ENCODE data around the gene RTN4RL1. TPM values are rescaled to one million over a fixed set of nuclear protein-coding genes. Genes with fewer than 3 reads are reported as not detected.
A peak's percentile ranks its signal among the peaks of the same experiment; 100 is the strongest.

Gene RTN4RL1
- total and polyA plus RNA-seq, 2 of the 13 experiments (the other 11 are each of a cell fraction or from before 2014, with no cell fraction given), result 0.01 TPM; not detected in 1

- TF ChIP-seq ZNF280D (CRISPR knock-in tag; IDR thresholded peaks at IDR 0.05) (no peak), ZNF704 (CRISPR knock-in tag; IDR thresholded peaks at IDR 0.05; ENCODE audit: borderline replicate concordance) (no peak), NR2F2 (IDR thresholded peaks at IDR 0.05; ENCODE audit: borderline replicate concordance, low read depth) (no peak; the same call in 1 of the 2 replicates), ZSCAN25 (CRISPR knock-in tag; IDR thresholded peaks at IDR 0.05) (no peak), MED1 (CRISPR knock-in tag; IDR thresholded peaks at IDR 0.05) (no peak), HMG20B (CRISPR knock-in tag; conservative IDR thresholded peaks at IDR 0.05) (no peak), ZNF20 (CRISPR knock-in tag; IDR thresholded peaks at IDR 0.05) (no peak), SNRNP70 (IDR thresholded peaks at IDR 0.05; ENCODE audit: low read depth, low read length) (no peak), TOE1 (CRISPR knock-in tag; IDR thresholded peaks at IDR 0.05) (no peak), MBD4 (IDR thresholded peaks at IDR 0.05; ENCODE audit: borderline replicate concordance, low read length) (no peak), ZNF75D (CRISPR knock-in tag; IDR thresholded peaks at IDR 0.05; ENCODE audit: borderline replicate concordance) (no peak), ZNF501 (CRISPR knock-in tag; IDR thresholded peaks at IDR 0.05) (no peak), ZNF468 (CRISPR knock-in tag; IDR thresholded peaks at IDR 0.05) (no peak), NFATC3 (CRISPR knock-in tag; IDR thresholded peaks at IDR 0.05) (no peak)
- TF ChIP-seq, protein P1, sequence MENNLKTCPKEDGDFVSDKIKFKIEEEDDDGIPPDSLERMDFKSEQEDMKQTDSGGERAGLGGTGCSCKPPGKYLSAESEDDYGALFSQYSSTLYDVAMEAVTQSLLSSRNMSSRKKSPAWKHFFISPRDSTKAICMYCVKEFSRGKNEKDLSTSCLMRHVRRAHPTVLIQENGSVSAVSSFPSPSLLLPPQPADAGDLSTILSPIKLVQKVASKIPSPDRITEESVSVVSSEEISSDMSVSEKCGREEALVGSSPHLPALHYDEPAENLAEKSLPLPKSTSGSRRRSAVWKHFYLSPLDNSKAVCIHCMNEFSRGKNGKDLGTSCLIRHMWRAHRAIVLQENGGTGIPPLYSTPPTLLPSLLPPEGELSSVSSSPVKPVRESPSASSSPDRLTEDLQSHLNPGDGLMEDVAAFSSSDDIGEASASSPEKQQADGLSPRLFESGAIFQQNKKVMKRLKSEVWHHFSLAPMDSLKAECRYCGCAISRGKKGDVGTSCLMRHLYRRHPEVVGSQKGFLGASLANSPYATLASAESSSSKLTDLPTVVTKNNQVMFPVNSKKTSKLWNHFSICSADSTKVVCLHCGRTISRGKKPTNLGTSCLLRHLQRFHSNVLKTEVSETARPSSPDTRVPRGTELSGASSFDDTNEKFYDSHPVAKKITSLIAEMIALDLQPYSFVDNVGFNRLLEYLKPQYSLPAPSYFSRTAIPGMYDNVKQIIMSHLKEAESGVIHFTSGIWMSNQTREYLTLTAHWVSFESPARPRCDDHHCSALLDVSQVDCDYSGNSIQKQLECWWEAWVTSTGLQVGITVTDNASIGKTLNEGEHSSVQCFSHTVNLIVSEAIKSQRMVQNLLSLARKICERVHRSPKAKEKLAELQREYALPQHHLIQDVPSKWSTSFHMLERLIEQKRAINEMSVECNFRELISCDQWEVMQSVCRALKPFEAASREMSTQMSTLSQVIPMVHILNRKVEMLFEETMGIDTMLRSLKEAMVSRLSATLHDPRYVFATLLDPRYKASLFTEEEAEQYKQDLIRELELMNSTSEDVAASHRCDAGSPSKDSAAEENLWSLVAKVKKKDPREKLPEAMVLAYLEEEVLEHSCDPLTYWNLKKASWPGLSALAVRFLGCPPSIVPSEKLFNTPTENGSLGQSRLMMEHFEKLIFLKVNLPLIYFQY (CRISPR knock-in tag; IDR thresholded peaks at IDR 0.05; ENCODE audit: borderline replicate concordance), result peak; percentile 71; the same call in 1 of the 2 replicates
- TF ChIP-seq, protein P2, sequence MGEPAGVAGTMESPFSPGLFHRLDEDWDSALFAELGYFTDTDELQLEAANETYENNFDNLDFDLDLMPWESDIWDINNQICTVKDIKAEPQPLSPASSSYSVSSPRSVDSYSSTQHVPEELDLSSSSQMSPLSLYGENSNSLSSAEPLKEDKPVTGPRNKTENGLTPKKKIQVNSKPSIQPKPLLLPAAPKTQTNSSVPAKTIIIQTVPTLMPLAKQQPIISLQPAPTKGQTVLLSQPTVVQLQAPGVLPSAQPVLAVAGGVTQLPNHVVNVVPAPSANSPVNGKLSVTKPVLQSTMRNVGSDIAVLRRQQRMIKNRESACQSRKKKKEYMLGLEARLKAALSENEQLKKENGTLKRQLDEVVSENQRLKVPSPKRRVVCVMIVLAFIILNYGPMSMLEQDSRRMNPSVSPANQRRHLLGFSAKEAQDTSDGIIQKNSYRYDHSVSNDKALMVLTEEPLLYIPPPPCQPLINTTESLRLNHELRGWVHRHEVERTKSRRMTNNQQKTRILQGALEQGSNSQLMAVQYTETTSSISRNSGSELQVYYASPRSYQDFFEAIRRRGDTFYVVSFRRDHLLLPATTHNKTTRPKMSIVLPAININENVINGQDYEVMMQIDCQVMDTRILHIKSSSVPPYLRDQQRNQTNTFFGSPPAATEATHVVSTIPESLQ (CRISPR knock-in tag; conservative IDR thresholded peaks at IDR 0.05), result no peak
- TF ChIP-seq, protein P3, sequence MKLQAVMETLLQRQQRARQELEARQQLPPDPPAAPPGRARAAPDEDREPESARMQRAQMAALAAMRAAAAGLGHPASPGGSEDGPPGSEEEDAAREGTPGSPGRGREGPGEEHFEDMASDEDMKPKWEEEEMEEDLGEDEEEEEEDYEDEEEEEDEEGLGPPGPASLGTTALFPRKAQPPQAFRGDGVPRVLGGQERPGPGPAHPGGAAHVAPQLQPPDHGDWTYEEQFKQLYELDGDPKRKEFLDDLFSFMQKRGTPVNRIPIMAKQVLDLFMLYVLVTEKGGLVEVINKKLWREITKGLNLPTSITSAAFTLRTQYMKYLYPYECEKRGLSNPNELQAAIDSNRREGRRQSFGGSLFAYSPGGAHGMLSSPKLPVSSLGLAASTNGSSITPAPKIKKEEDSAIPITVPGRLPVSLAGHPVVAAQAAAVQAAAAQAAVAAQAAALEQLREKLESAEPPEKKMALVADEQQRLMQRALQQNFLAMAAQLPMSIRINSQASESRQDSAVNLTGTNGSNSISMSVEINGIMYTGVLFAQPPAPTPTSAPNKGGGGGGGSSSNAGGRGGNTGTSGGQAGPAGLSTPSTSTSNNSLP (IDR thresholded peaks at IDR 0.05; ENCODE audit: low read depth, low read length), result peak; percentile 57
These were observed 27.0 kb downstream of the RTN4RL1 start (continued) for GRCh38 chr17:1997927-1998742.

Data from HepG2 (cell line).